GM12892 (cell line): ENCODE results near the gene TMSB4X.

Experiments used
- DNase-seq: peaks from one replicate; pipeline ENCODE4 v3.0.0; 2011; ENCODE audit not compliant: insufficient read length
- FAIRE-seq: peaks from 2 replicates; lab custom pipeline; 2011; peaks lifted over from hg19 to GRCh38; lab: Jason Lieb, UNC
- POLR2A ChIP-seq: IDR thresholded peaks from 2 replicates; pipeline ENCODE4 v1.6.1; 2011; ENCODE audit warnings: low read depth, low read length, control low read depth
- POLR2AphosphoS5 ChIP-seq: IDR thresholded peaks from 2 replicates; pipeline ENCODE4 v1.6.1; 2011; ENCODE audit warnings: low read depth, low read length, control low read depth
- TAF1 ChIP-seq: IDR thresholded peaks from 2 replicates; pipeline ENCODE4 v1.6.1; 2011; ENCODE audit warnings: low read depth, mild to moderate bottlenecking, control low read depth, low read length, borderline replicate concordance

TMSB4X gene

GRCh38 chrX:12947545-12948235, 27.2 kb upstream of the TMSB4X start:
- no peak for DNase-seq
- TF ChIP-seq POLR2AphosphoS5 (no peak), TAF1 (0 out of 2 replicates have a peak, but pooled peaks have one; percentile 2)
- no peak for FAIRE-seq

- FAIRE-seq = no peak
- TF ChIP-seq TAF1 = no peak
- TF ChIP-seq POLR2AphosphoS5 = no peak
- no peak for TF ChIP-seq POLR2A
- DNase-seq = no peak
These were observed 26.4 kb upstream of the TMSB4X start for GRCh38 chrX:12948495-12948894.

GRCh38 chrX:12949205-12949926, 25.5 kb upstream of the TMSB4X start:
- FAIRE-seq = no peak
- no peak for DNase-seq

GRCh38 chrX:12949927-12950656, 24.8 kb upstream of the TMSB4X start:
- FAIRE-seq (peak; percentile 100), DNase-seq (no peak)
- TF ChIP-seq POLR2A (peak; percentile 95), POLR2AphosphoS5 (peak; percentile 99), TAF1 (0 out of 2 replicates have a peak, but pooled peaks have one; percentile 24)

More at GRCh38 chrX:12949205-12949926, 25.5 kb upstream of the TMSB4X start:
- TF ChIP-seq POLR2AphosphoS5 = no peak
- TF ChIP-seq POLR2A = no peak
- TF ChIP-seq TAF1 = no peak

- TF ChIP-seq POLR2A = no peak; the same call in 1 of the 2 replicates
- no peak for TF ChIP-seq POLR2AphosphoS5
- 0 out of 2 replicates have a peak, but pooled peaks have one; percentile 49 for TF ChIP-seq TAF1
These were observed 23.9 kb upstream of the TMSB4X start for GRCh38 chrX:12950851-12951594.

GRCh38 chrX:12951595-12951975, 23.3 kb upstream of the TMSB4X start:
- FAIRE-seq (no peak), DNase-seq (no peak)
- no peak for TF ChIP-seq POLR2A
- TF ChIP-seq POLR2AphosphoS5 = no peak
- TF ChIP-seq TAF1 = no peak

More at GRCh38 chrX:12950851-12951594, 23.9 kb upstream of the TMSB4X start:
- no peak for FAIRE-seq
- DNase-seq = no peak

- TF ChIP-seq POLR2A (no peak), POLR2AphosphoS5 (no peak), TAF1 (no peak)
- FAIRE-seq = no peak
- DNase-seq = no peak
These were observed 21.5 kb upstream of the TMSB4X start for GRCh38 chrX:12953420-12953819.

GRCh38 chrX:12954376-12954775, 20.5 kb upstream of the TMSB4X start:
- no peak for FAIRE-seq

GRCh38 chrX:12954981-12955380, 19.9 kb upstream of the TMSB4X start:
- no peak for FAIRE-seq

More at GRCh38 chrX:12954376-12954775, 20.5 kb upstream of the TMSB4X start:
- DNase-seq = no peak
- TF ChIP-seq TAF1 (no peak), POLR2AphosphoS5 (no peak), POLR2A (no peak; the same call in 1 of the 2 replicates)

GRCh38 chrX:12955882-12956703, 18.8 kb upstream of the TMSB4X start:
- DNase-seq (no peak), FAIRE-seq (no peak)
- TF ChIP-seq TAF1 = 0 out of 2 replicates have a peak, but pooled peaks have one; percentile 47
- TF ChIP-seq POLR2A = peak; percentile 52; the same call in 1 of the 2 replicates
- no peak for TF ChIP-seq POLR2AphosphoS5

More at GRCh38 chrX:12954981-12955380, 19.9 kb upstream of the TMSB4X start:
- TF ChIP-seq TAF1 = no peak
- peak; percentile 45; the same call in 1 of the 2 replicates for TF ChIP-seq POLR2A
- no peak for DNase-seq
